ENCODE data around the gene HTR3A.

HTR3A gene

GRCh38 chr11:114026355-114026754, 51.4 kb downstream of the HTR3A start:
- Mint-ChIP-seq H3K4me3 (no peak overlapping the region), H3K27ac (no peak overlapping the region), H3K9me3 (no peaks in the 10 kb centered on the region), H3K27me3 (no peaks in the 10 kb centered on the region), H3K36me3 (no peaks in the 10 kb centered on the region), H3K4me1 (peaks cover 5% of the 10 kb centered on the region)

GRCh38 chr11:114027391-114027790, 52.5 kb downstream of the HTR3A start:
- Mint-ChIP-seq H3K27me3 (no peaks in the 10 kb centered on the region), H3K4me1 (peaks cover 5% of the 10 kb centered on the region), H3K4me3 (no peak overlapping the region), H3K9me3 (no peaks in the 10 kb centered on the region), H3K36me3 (no peaks in the 10 kb centered on the region), H3K27ac (no peak overlapping the region)

GRCh38 chr11:114027926-114028325, 53.0 kb downstream of the HTR3A start:
- no peaks in the 10 kb centered on the region for H3K36me3 Mint-ChIP-seq
- H3K27ac Mint-ChIP-seq, result no peak overlapping the region
- no peaks in the 10 kb centered on the region for H3K9me3 Mint-ChIP-seq
- no peaks in the 10 kb centered on the region for H3K27me3 Mint-ChIP-seq
- no peak overlapping the region for H3K4me3 Mint-ChIP-seq
- H3K4me1 Mint-ChIP-seq, result peaks cover 5% of the 10 kb centered on the region

GRCh38 chr11:114031246-114031966, 56.5 kb downstream of the HTR3A start:
- H3K9me3 Mint-ChIP-seq, result no peaks in the 10 kb centered on the region
- no peak overlapping the region for H3K27ac Mint-ChIP-seq
- no peaks in the 10 kb centered on the region for H3K36me3 Mint-ChIP-seq
- H3K4me3 Mint-ChIP-seq, result no peak overlapping the region
- peaks cover 2% of the 10 kb centered on the region for H3K27me3 Mint-ChIP-seq
- peaks cover 5% of the 10 kb centered on the region for H3K4me1 Mint-ChIP-seq

GRCh38 chr11:114031967-114032320, 57.0 kb downstream of the HTR3A start:
- no peak overlapping the region for H3K27ac Mint-ChIP-seq
- no peaks in the 10 kb centered on the region for H3K36me3 Mint-ChIP-seq
- no peak overlapping the region for H3K4me3 Mint-ChIP-seq
- H3K27me3 Mint-ChIP-seq, result peaks cover 2% of the 10 kb centered on the region
- H3K4me1 Mint-ChIP-seq, result peaks cover under 1% of the 10 kb centered on the region
- H3K9me3 Mint-ChIP-seq, result no peaks in the 10 kb centered on the region

GRCh38 chr11:114033066-114033465, 58.2 kb downstream of the HTR3A start:
- H3K9me3 Mint-ChIP-seq, result no peaks in the 10 kb centered on the region
- peaks cover 2% of the 10 kb centered on the region for H3K27me3 Mint-ChIP-seq
- H3K27ac Mint-ChIP-seq, result no peak overlapping the region
- H3K4me1 Mint-ChIP-seq, result no peaks in the 10 kb centered on the region
- no peak overlapping the region for H3K4me3 Mint-ChIP-seq
- H3K36me3 Mint-ChIP-seq, result no peaks in the 10 kb centered on the region

- Mint-ChIP-seq H3K36me3 (no peaks in the 10 kb centered on the region), H3K4me1 (no peaks in the 10 kb centered on the region), H3K9me3 (no peaks in the 10 kb centered on the region), H3K27ac (no peak overlapping the region), H3K27me3 (peaks cover 2% of the 10 kb centered on the region), H3K4me3 (no peak overlapping the region)
These were observed 58.7 kb downstream of the HTR3A start for GRCh38 chr11:114033572-114033971.

- H3K27me3 Mint-ChIP-seq, result peaks cover 2% of the 10 kb centered on the region
- no peaks in the 10 kb centered on the region for H3K4me1 Mint-ChIP-seq
- H3K27ac Mint-ChIP-seq, result peak overlapping the region; percentile 15
- no peaks in the 10 kb centered on the region for H3K9me3 Mint-ChIP-seq
- no peak overlapping the region for H3K4me3 Mint-ChIP-seq
- H3K36me3 Mint-ChIP-seq, result no peaks in the 10 kb centered on the region
These were observed 60.0 kb downstream of the HTR3A start for GRCh38 chr11:114034956-114035355.

GRCh38 chr11:114036147-114036811, 61.4 kb downstream of the HTR3A start:
- no peak overlapping the region for H3K4me3 Mint-ChIP-seq
- H3K27ac Mint-ChIP-seq, result no peak overlapping the region
- no peaks in the 10 kb centered on the region for H3K36me3 Mint-ChIP-seq

GRCh38 chr11:114036958-114037357, 62.0 kb downstream of the HTR3A start:
- Mint-ChIP-seq H3K36me3 (no peaks in the 10 kb centered on the region), H3K27me3 (peaks cover 2% of the 10 kb centered on the region), H3K27ac (no peak overlapping the region), H3K4me1 (no peaks in the 10 kb centered on the region), H3K9me3 (no peaks in the 10 kb centered on the region), H3K4me3 (no peak overlapping the region)

More at GRCh38 chr11:114036147-114036811, 61.4 kb downstream of the HTR3A start:
- H3K9me3 Mint-ChIP-seq, result no peaks in the 10 kb centered on the region
- H3K4me1 Mint-ChIP-seq, result no peaks in the 10 kb centered on the region
- H3K27me3 Mint-ChIP-seq, result peaks cover 2% of the 10 kb centered on the region

- Mint-ChIP-seq H3K4me1 (peaks cover 8% of the 10 kb centered on the region), H3K4me3 (no peak overlapping the region), H3K36me3 (no peaks in the 10 kb centered on the region), H3K27me3 (peaks cover 2% of the 10 kb centered on the region), H3K27ac (no peak overlapping the region), H3K9me3 (no peaks in the 10 kb centered on the region)
These were observed 64.6 kb downstream of the HTR3A start for GRCh38 chr11:114039551-114039950.

Measured in activated naive CD4-positive, alpha-beta T cell treated with anti-CD3 and anti-CD28 coated beads, Interleukin-2, amount 50 U/mL, for 24 hours (primary cell).